MM.1S (cell line): Measurements from ENCODE around the gene FASTKD3.

Experiments
- CTCF ChIP-seq: fragments of 300-600 bp; sonication (generic); IDR thresholded peaks from 2 replicates; pipeline ENCODE4 v1.5.1; 2016; ENCODE audit warnings: antibody characterized with exemption, low read length, mixed read lengths
- EZH2 ChIP-seq: fragments of 300-600 bp; sonication (generic); optimal IDR thresholded peaks from 2 replicates; pipeline ENCODE3; 2017; ENCODE audit warnings: low read depth, mild to moderate bottlenecking, antibody characterized with exemption, low read length, mixed read lengths
- EZH2phosphoT487 ChIP-seq: fragments of 300-600 bp; sonication (generic); IDR thresholded peaks from 2 replicates; pipeline ENCODE4 v1.6.1; 2018; ENCODE audit warnings: antibody characterized with exemption, low read length

DNA sequence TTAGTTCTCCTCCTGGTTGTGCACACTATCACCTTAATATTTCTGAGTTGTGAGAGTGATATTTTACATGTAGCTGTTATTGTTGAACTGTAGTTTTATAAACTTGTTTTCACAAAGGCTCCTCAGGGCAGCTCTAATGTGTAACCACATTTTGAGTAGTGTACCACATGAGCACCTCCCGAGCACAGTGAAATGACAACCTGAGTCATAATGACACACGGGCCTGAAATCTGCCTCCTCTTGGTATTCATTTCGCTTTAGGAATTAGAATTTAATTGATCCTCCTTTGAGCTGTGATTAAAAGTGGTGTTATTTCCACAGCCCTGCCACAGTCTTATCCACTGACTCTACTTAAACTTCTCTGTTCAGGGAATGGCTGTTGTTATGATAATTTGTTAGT, 8.0 kb upstream of the FASTKD3 start:
- no peak for TF ChIP-seq CTCF
- no peak for TF ChIP-seq EZH2
- TF ChIP-seq EZH2phosphoT487, result no peak
